GM12878 (cell line): ENCODE measurements around the gene TPP2. TPM values are rescaled to one million over a fixed set of nuclear protein-coding genes. Genes with fewer than 3 reads are reported as not detected.

Source experiments
- ATAC-seq: fragments of 200-7000 bp; cut with Tn5 transposase; 3 replicates; pipeline ENCODE4 v1.9.1; 2020; ENCODE audit warnings: mild to moderate bottlenecking, moderate library complexity
- BruUV-seq: library from RNA; stranded (reverse); fragments of 400-500 nt; replicated peaks from 2 replicates; lab custom pipeline; 2021; lab: Mats Ljungman, UMichigan
- CTCF ChIA-PET: fragments of 300-600 bp; sonication (Branson Sonifier 250); formaldehyde crosslinking; extraction: SDS; loops from one replicate; lab custom pipeline; 2021; ENCODE audit warnings: inconsistent platforms; lab: Yijun Ruan, JAX
- POLR2A ChIA-PET: fragments of 350-600 bp; formaldehyde crosslinking; extraction: SDS; loops from one replicate; lab custom pipeline; 2021; ENCODE audit warnings: inconsistent platforms; lab: Charles Lee
- RAD21 ChIA-PET: fragments of 300-600 bp; sonication (Branson Sonifier 250); formaldehyde crosslinking; loops from one replicate; lab custom pipeline; 2023; ENCODE audit warnings: antibody characterized with exemption; ENCODE audit not compliant: unreplicated experiment; lab: Charles Lee
- SMC1A ChIA-PET: fragments of 300-600 bp; sonication (Branson Sonifier 250); formaldehyde crosslinking; loops from one replicate; lab custom pipeline; 2023; ENCODE audit not compliant: unreplicated experiment, uncharacterized antibody; lab: Charles Lee
- DNase-seq: peaks from one replicate; pipeline ENCODE4 v3.0.0-alpha.2; 2011; ENCODE audit warnings: low read depth, low spot score
- FAIRE-seq: peaks from 3 replicates; lab custom pipeline; 2011; peaks lifted over from hg19 to GRCh38; lab: Jason Lieb, UNC
- H2AFZ ChIP-seq: 2 replicates; pipeline ENCODE4 v1.6.0; 2011; ENCODE audit warnings: low read depth, low read length, control low read depth; ENCODE audit not compliant: control insufficient read depth
- H3K27ac ChIP-seq: 2 replicates; pipeline ENCODE4 v1.5.1; 2011; ENCODE audit warnings: control low read depth; ENCODE audit not compliant: control insufficient read depth, insufficient read depth
- H3K27me3 ChIP-seq, 2 experiments: replicated peaks in 1 of 2; 2 replicates each; pipeline versions ENCODE4 v1.6.0 to v1.6.1; 2011; ENCODE audit warnings: low read length in 1 of 2; ENCODE audit not compliant: control insufficient read depth in 2 of 2, insufficient read depth in 2 of 2
- H3K36me3 ChIP-seq, 2 experiments: 2 replicates each; pipeline ENCODE4 v1.5.1; 2011; ENCODE audit warnings: low read length in 1 of 2; ENCODE audit not compliant: control insufficient read depth in 2 of 2, insufficient read depth in 2 of 2
- H3K4me1 ChIP-seq: 2 replicates; pipeline ENCODE4 v1.6.1; 2011; ENCODE audit warnings: mild to moderate bottlenecking, low read length, moderate library complexity, mixed read lengths; ENCODE audit not compliant: control insufficient read depth, insufficient read depth
- H3K4me2 ChIP-seq: 2 replicates; pipeline ENCODE4 v1.6.0; 2011; ENCODE audit warnings: control low read depth; ENCODE audit not compliant: control insufficient read depth, insufficient read depth
- H3K4me3 ChIP-seq: fragments of 200-600 bp; sonication (generic); 2 replicates; pipeline ENCODE4 v1.5.1; 2016
- H3K79me2 ChIP-seq: 2 replicates; pipeline ENCODE4 v1.6.0; 2011; ENCODE audit warnings: low read length; ENCODE audit not compliant: control insufficient read depth, insufficient read depth
- H3K9ac ChIP-seq: 2 replicates; pipeline ENCODE4 v1.8.0; 2011; ENCODE audit warnings: low read length, control low read depth, mixed read lengths; ENCODE audit not compliant: control insufficient read depth, insufficient read depth
- H3K9me3 ChIP-seq: replicated peaks from 3 replicates; pipeline ENCODE4 v1.5.1; 2011; ENCODE audit warnings: mild to moderate bottlenecking, low read length; ENCODE audit not compliant: control insufficient read depth, insufficient read depth
- H4K20me1 ChIP-seq: 2 replicates; pipeline ENCODE4 v1.6.0; 2011; ENCODE audit not compliant: control insufficient read depth, insufficient read depth
- EP300 ChIP-seq, 2 experiments: fragments of 150-350 bp in 1 of 2; IDR thresholded peaks; 2 replicates each; pipeline ENCODE4 v1.6.1; 2011 to 2012; ENCODE audit warnings: low read depth in 2 of 2, low read length in 2 of 2, borderline replicate concordance in 1 of 2, improper control_type of control experiment in 1 of 2, inconsistent platforms in 1 of 2; ENCODE audit not compliant: control insufficient read depth in 1 of 2
- KAT2A ChIP-seq: conservative IDR thresholded peaks from 2 replicates; pipeline ENCODE4 v1.6.1; 2011; ENCODE audit warnings: low read depth, low read length; ENCODE audit not compliant: control insufficient read depth
- MLLT1 ChIP-seq: fragments of 450-650 bp; IDR thresholded peaks from 2 replicates; pipeline ENCODE4 v1.6.1; 2016; ENCODE audit warnings: mild to moderate bottlenecking
- NFIC ChIP-seq: IDR thresholded peaks from 2 replicates; pipeline ENCODE4 v1.6.1; 2012; ENCODE audit warnings: low read depth, mild to moderate bottlenecking, inconsistent platforms, low read length, moderate library complexity
- NFYB ChIP-seq: IDR thresholded peaks from 2 replicates; pipeline ENCODE4 v1.6.1; 2011; ENCODE audit warnings: low read depth, mild to moderate bottlenecking, low read length, improper control_type of control experiment, moderate library complexity; ENCODE audit not compliant: insufficient read depth
- SMARCA5 ChIP-seq: fragments of 450-650 bp; IDR thresholded peaks from 2 replicates; pipeline ENCODE4 v1.6.1; 2017; ENCODE audit warnings: mild to moderate bottlenecking
- TCF3 ChIP-seq: IDR thresholded peaks from 2 replicates; pipeline ENCODE4 v1.6.1; 2012; ENCODE audit warnings: low read depth, mild to moderate bottlenecking, low read length, borderline replicate concordance; ENCODE audit not compliant: insufficient read depth
- WGBS: methylation state at CpG from one replicate; pipeline ENCODE4 v1.1.6; 2016; ENCODE audit warnings: low lambda C conversion rate; ENCODE audit not compliant: insufficient replicate concordance, insufficient coverage; ENCODE audit errors: missing lambda C conversion rate; 5-methylcytosine and 5-hydroxymethylcytosine counted together
- in situ Hi-C: fragments of 300-500 bp; cut with MboI; formaldehyde crosslinking; loops from 9 replicates; pipeline ENCODE4 v1.14.3; 2018; ENCODE audit warnings: mixed read lengths
- intact Hi-C: fragments of 100-400 bp; cut with micrococcal nuclease; formaldehyde crosslinking; loops from one replicate; pipeline ENCODE4 v1.14.2; 2022; ENCODE audit not compliant: unreplicated experiment
- polyA plus RNA-seq, 11 experiments: library from polyadenylated mRNA; depleted of rRNA in 4 of 11; unstranded in 6 of 11; stranded (reverse) in 5 of 11; fragments of >200 nt; fragmentation: Nextera tagmentation in 4 of 11; fragmentation: Illumina TruSeq in 1 of 11; extraction: Ambion mirVana in 4 of 11; extraction: Trizol in 1 of 11; gene quantifications; 1 replicate in 1 of 11; 2 replicates in 10 of 11; pipeline versions ENCODE4 v1.2.1 to v1.2.3, GENCODE V29; 2011 to 2016; ENCODE audit warnings: inconsistent platforms in 2 of 11, missing spikeins in 2 of 11, low read depth in 1 of 11
- total RNA-seq, 4 experiments: library from RNA; depleted of rRNA in 3 of 4; stranded (reverse); fragments of >200 nt in 3 of 4; fragmentation: Illumina TruSeq in 1 of 4; extraction: Trizol in 1 of 4; gene quantifications; 2 replicates each; pipeline versions ENCODE4 v1.2.1 to v1.2.3, GENCODE V29; 2013 to 2021
- TF ChIP-seq, protein P1 (sequence below): IDR thresholded peaks from 2 replicates; pipeline ENCODE4 v1.6.1; 2011; ENCODE audit warnings: low read depth, low read length, improper control_type of control experiment, borderline replicate concordance
- TF ChIP-seq, protein P2 (sequence below): fragments of 450-650 bp; IDR thresholded peaks from 2 replicates; pipeline ENCODE4 v1.6.1; 2017; ENCODE audit warnings: mild to moderate bottlenecking, moderate library complexity
- TF ChIP-seq, protein P3 (sequence below): fragments of 450-650 bp; formaldehyde crosslinking; IDR thresholded peaks from 2 replicates; pipeline ENCODE4 v1.4.0; 2022; ENCODE audit warnings: mild to moderate bottlenecking, moderate library complexity
- TF ChIP-seq, protein P4 (sequence below), 3 experiments: IDR thresholded peaks in 2 of 3; conservative IDR thresholded peaks in 1 of 3; 2 replicates each; pipeline ENCODE4 v1.5.1; 2011; ENCODE audit warnings: low read depth in 3 of 3, low read length in 3 of 3, mild to moderate bottlenecking in 3 of 3, control low read depth in 2 of 3, moderate library complexity in 2 of 3, inconsistent platforms in 1 of 3, mixed read lengths in 1 of 3; ENCODE audit not compliant: control insufficient read depth in 2 of 3, insufficient read depth in 1 of 3; ENCODE audit errors: extremely low read depth in 1 of 3

TPP2 gene
- total and polyA plus RNA-seq, 10 of the 15 experiments (the other 5 are each of a cell fraction or from before 2014, with no cell fraction given): 18.4 to 82.3 (median 55.4) TPM

DNA sequence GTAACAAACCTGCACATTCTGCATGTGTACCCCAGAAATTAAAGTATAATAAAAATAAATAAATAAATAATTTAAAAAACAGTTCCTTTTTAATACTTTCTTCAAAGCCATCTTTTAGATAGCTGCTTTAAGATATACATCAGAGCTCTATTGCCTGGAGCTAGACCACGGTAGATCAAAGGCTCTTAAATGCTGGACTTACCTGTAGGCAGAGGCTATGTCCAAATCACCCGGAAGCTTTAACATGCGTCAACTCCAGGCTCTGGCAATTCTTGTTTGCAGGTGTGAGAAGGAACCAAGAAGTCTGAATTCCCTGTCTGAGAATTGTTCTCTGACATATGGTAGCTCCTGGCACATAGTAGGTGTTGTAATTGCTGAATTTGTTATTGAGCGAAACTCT, 99.7 kb downstream of the TPP2 start:
- no peak for ATAC-seq
- TF ChIP-seq, protein P1, sequence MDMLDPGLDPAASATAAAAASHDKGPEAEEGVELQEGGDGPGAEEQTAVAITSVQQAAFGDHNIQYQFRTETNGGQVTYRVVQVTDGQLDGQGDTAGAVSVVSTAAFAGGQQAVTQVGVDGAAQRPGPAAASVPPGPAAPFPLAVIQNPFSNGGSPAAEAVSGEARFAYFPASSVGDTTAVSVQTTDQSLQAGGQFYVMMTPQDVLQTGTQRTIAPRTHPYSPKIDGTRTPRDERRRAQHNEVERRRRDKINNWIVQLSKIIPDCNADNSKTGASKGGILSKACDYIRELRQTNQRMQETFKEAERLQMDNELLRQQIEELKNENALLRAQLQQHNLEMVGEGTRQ: no peak
- TF ChIP-seq, protein P2, sequence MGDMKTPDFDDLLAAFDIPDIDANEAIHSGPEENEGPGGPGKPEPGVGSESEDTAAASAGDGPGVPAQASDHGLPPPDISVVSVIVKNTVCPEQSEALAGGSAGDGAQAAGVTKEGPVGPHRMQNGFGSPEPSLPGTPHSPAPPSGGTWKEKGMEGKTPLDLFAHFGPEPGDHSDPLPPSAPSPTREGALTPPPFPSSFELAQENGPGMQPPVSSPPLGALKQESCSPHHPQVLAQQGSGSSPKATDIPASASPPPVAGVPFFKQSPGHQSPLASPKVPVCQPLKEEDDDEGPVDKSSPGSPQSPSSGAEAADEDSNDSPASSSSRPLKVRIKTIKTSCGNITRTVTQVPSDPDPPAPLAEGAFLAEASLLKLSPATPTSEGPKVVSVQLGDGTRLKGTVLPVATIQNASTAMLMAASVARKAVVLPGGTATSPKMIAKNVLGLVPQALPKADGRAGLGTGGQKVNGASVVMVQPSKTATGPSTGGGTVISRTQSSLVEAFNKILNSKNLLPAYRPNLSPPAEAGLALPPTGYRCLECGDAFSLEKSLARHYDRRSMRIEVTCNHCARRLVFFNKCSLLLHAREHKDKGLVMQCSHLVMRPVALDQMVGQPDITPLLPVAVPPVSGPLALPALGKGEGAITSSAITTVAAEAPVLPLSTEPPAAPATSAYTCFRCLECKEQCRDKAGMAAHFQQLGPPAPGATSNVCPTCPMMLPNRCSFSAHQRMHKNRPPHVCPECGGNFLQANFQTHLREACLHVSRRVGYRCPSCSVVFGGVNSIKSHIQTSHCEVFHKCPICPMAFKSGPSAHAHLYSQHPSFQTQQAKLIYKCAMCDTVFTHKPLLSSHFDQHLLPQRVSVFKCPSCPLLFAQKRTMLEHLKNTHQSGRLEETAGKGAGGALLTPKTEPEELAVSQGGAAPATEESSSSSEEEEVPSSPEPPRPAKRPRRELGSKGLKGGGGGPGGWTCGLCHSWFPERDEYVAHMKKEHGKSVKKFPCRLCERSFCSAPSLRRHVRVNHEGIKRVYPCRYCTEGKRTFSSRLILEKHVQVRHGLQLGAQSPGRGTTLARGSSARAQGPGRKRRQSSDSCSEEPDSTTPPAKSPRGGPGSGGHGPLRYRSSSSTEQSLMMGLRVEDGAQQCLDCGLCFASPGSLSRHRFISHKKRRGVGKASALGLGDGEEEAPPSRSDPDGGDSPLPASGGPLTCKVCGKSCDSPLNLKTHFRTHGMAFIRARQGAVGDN: no peak
- TF ChIP-seq NFIC: no peak
- no peak for TF ChIP-seq SMARCA5
- no peak for TF ChIP-seq EP300 (IDR thresholded peaks at IDR 0.05; ENCODE audit: borderline replicate concordance in 1 of 2, control insufficient read depth in 1 of 2, low read depth in 2 of 2, low read length in 2 of 2)
- TF ChIP-seq, protein P3, sequence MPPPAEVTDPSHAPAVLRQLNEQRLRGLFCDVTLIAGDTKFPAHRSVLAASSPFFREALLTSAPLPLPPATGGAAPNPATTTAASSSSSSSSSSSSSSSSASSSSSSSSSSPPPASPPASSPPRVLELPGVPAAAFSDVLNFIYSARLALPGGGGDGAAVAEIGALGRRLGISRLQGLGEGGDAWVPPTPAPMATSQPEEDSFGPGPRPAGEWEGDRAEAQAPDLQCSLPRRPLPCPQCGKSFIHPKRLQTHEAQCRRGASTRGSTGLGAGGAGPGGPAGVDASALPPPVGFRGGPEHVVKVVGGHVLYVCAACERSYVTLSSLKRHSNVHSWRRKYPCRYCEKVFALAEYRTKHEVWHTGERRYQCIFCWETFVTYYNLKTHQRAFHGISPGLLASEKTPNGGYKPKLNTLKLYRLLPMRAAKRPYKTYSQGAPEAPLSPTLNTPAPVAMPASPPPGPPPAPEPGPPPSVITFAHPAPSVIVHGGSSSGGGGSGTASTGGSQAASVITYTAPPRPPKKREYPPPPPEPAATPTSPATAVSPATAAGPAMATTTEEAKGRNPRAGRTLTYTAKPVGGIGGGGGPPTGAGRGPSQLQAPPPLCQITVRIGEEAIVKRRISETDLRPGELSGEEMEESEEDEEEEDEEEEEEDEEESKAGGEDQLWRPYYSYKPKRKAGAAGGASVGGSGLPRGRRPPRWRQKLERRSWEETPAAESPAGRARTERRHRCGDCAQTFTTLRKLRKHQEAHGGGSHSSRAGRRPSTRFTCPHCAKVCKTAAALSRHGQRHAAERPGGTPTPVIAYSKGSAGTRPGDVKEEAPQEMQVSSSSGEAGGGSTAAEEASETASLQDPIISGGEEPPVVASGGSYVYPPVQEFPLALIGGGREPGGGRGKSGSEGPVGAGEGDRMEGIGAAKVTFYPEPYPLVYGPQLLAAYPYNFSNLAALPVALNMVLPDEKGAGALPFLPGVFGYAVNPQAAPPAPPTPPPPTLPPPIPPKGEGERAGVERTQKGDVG (CRISPR knock-in tag): no peak
- TF ChIP-seq TCF3: no peak
- TF ChIP-seq KAT2A: no peak
- TF ChIP-seq, protein P4, sequence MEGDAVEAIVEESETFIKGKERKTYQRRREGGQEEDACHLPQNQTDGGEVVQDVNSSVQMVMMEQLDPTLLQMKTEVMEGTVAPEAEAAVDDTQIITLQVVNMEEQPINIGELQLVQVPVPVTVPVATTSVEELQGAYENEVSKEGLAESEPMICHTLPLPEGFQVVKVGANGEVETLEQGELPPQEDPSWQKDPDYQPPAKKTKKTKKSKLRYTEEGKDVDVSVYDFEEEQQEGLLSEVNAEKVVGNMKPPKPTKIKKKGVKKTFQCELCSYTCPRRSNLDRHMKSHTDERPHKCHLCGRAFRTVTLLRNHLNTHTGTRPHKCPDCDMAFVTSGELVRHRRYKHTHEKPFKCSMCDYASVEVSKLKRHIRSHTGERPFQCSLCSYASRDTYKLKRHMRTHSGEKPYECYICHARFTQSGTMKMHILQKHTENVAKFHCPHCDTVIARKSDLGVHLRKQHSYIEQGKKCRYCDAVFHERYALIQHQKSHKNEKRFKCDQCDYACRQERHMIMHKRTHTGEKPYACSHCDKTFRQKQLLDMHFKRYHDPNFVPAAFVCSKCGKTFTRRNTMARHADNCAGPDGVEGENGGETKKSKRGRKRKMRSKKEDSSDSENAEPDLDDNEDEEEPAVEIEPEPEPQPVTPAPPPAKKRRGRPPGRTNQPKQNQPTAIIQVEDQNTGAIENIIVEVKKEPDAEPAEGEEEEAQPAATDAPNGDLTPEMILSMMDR (IDR thresholded peaks at IDR 0.05 in 2 of 3, conservative IDR thresholded peaks at IDR 0.05 in 1 of 3; ENCODE audit: control insufficient read depth in 2 of 3, extremely low read depth in 1 of 3, insufficient read depth in 1 of 3, low read depth in 3 of 3, low read length in 3 of 3): no peak
- TF ChIP-seq NFYB: no peak
- TF ChIP-seq MLLT1: no peak
- TF ChIP-seq, all 136 proteins: peak for 0
- Histone ChIP-seq H3K9me3 (no peaks in the 10 kb centered on the region), H2AFZ (no peak overlapping the region), H4K20me1 (no peaks in the 10 kb centered on the region), H3K27me3 (peaks cover 0 to 6% of the 10 kb centered on the region in 2 experiments; a peak in 3 of 4 replicates), H3K79me2 (no peaks in the 10 kb centered on the region), H3K36me3 (no peaks in the 10 kb centered on the region), H3K9ac (no peak overlapping the region), H3K27ac (no peak overlapping the region), H3K4me1 (no peaks in the 10 kb centered on the region), H3K4me3 (no peak overlapping the region), H3K4me2 (no peak overlapping the region)
- SMC1A ChIA-PET: interaction anchor here (0.7 kb wide), 1 partner anchor 11 kb away, joined by 3 read pairs; no protein-coding TSS in a partner anchor
- BruUV-seq: no TSS peak
- POLR2A ChIA-PET: interaction anchor here (0.6 kb wide), 1 partner anchor 96 kb away, joined by 3 read pairs; no protein-coding TSS in a partner anchor
- 47% methylated on average over 4 of the region's 4 CpGs for WGBS
- no peak for FAIRE-seq
- intact Hi-C loops (no loop called here), in situ Hi-C loops (no loop called here)
- RAD21 ChIA-PET: no interaction called here
- CTCF ChIA-PET: no interaction called here
- DNase-seq: no peak
